Ovary (tissue), 3 donors: Measurements from ENCODE around the gene VSIG10L2.

Experiments used
- CTCF ChIP-seq, 3 donors: fragments of 450-650 bp in 2 of 3; fragments of 200-600 bp in 1 of 3; IDR thresholded peaks; one replicate each; pipeline versions ENCODE4 v1.5.1 to v1.8.0; 2016 to 2022; ENCODE audit warnings: antibody characterized with exemption in 3 of 3, mild to moderate bottlenecking in 1 of 3
- EP300 ChIP-seq: sonication (generic); formaldehyde crosslinking; IDR thresholded peaks from one replicate; pipeline ENCODE4 v1.6.1; 2017; ENCODE audit warnings: antibody characterized with exemption
- POLR2A ChIP-seq: fragments of 450-650 bp; IDR thresholded peaks from one replicate; pipeline ENCODE4 v1.6.1; 2017; ENCODE audit warnings: antibody characterized with exemption, mild to moderate bottlenecking, moderate library complexity
- donor health status: DM: no; HTN: no; CAD: no.

- TF ChIP-seq CTCF (IDR thresholded peaks at IDR 0.05) (no peak), EP300 (no peak), POLR2A (no peak)
These were observed 10.8 kb upstream of the VSIG10L2 start for GRCh38 chr11:125935056-125935455.
